ENCODE results near the gene POU2F3. TPM values are rescaled to one million over a fixed set of nuclear protein-coding genes. Genes with fewer than 3 reads are reported as not detected.

POU2F3 gene
- total and polyA plus RNA-seq, 2 of the 4 experiments (the other 2 are of a cell fraction), result under 0.01 to 0.09 TPM

DNA sequence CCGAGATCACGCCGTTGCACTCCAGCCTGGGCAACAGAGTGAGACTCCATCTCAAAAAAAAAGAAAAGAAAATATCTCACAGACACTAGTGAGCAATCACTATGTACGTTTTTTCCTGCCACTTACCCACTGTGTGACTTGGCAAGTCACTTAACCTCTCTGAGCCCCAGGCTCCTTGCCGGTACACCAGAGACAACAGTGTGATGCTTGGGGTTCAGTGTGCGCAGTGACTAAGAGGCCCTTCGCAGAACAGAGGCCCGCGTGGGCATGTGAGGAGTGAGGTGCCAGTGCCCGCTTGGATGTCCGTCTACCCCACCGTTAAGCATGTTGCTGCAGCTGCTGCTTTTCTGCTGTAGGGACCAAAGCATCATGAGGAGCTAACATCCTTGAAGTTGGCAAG, 22.4 kb upstream of the POU2F3 start:
- Histone ChIP-seq H2BK20ac (ENCODE audit: low read depth, low read length) (no peak overlapping the region), H3K18ac (ENCODE audit: low read depth, low read length) (no peak overlapping the region), H3K4me2 (ENCODE audit: low read depth, low read length) (no peak overlapping the region), H4K8ac (ENCODE audit: low read depth in 2 of 2, low read length in 2 of 2) (no peak overlapping the region), H3K56ac (ENCODE audit: extremely low read depth, insufficient read depth, low read length) (no peak overlapping the region), H4K91ac (ENCODE audit: insufficient read depth, low read depth, low read length) (no peak overlapping the region), H3K27me3 (ENCODE audit: control insufficient read depth, insufficient read depth, low read length) (no peaks in the 10 kb centered on the region), H2AFZ (replicated peaks; ENCODE audit: low read length, poor library complexity) (no peak overlapping the region), H3K23ac (ENCODE audit: low read depth, low read length) (0 out of 2 replicates have a peak overlapping the region, but pooled peaks have one; percentile 75), H3K4me1 (ENCODE audit: control insufficient read depth, insufficient read depth, low read length) (peaks cover 30% of the 10 kb centered on the region), H2BK15ac (ENCODE audit: low read depth, low read length) (no peak overlapping the region), H3K9me3 (ENCODE audit: control insufficient read depth, insufficient read depth, low read length) (no peaks in the 10 kb centered on the region), H3K9me1 (ENCODE audit: insufficient read depth, low read length) (peaks cover 39% of the 10 kb centered on the region), H4K5ac (ENCODE audit: low read depth, low read length) (no peak overlapping the region), H3K79me1 (ENCODE audit: low read depth in 1 of 2, low read length in 2 of 2) (peaks cover 20 to 72% of the 10 kb centered on the region in 2 experiments), H3K4me3 (ENCODE audit: insufficient read depth, low read depth, low read length) (no peak overlapping the region), H2AK9ac (replicated peaks; ENCODE audit: low read depth, low read length, poor library complexity) (peak overlapping the region; percentile 42), H3K14ac (replicated peaks; ENCODE audit: low read depth, low read length) (0 out of 2 replicates have a peak overlapping the region, but pooled peaks have one; percentile 8), H2BK120ac (ENCODE audit: low read depth, low read length) (no peak overlapping the region), H3K27ac (ENCODE audit: insufficient read depth, low read length) (no peak overlapping the region), H3K4ac (ENCODE audit: low read depth, low read length) (peak overlapping the region; percentile 16; the same call in 1 of the 2 replicates), H3K9ac (ENCODE audit: low read depth, low read length) (no peak overlapping the region; the same call in 1 of the 2 replicates), H2AK5ac (ENCODE audit: low read depth, low read length) (peak overlapping the region; percentile 71; the same call in 1 of the 2 replicates), H4K20me1 (ENCODE audit: insufficient read depth, low read length) (peaks cover 19% of the 10 kb centered on the region), H2BK5ac (ENCODE audit: low read depth, low read length, poor library complexity, severe bottlenecking) (no peak overlapping the region), H3K36me3 (ENCODE audit: control insufficient read depth, insufficient read depth, low read length) (no peaks in the 10 kb centered on the region)
- dilution Hi-C loops (cut with HindIII; ENCODE audit: low sequenced_read_pairs, unreplicated experiment) (no loop called here), in situ Hi-C loops (cut with MboI; ENCODE audit: low sequenced_read_pairs) (no loop called here), intact Hi-C loops (cut with micrococcal nuclease) (no loop called here)
- TF ChIP-seq USF2 (IDR thresholded peaks at IDR 0.05; ENCODE audit: low read depth, low read length) (no peak), RAD21 (IDR thresholded peaks at IDR 0.05; ENCODE audit: low read length) (no peak), CEBPB (IDR thresholded peaks at IDR 0.05; ENCODE audit: low read depth, low read length) (no peak), ELK1 (IDR thresholded peaks at IDR 0.05; ENCODE audit: borderline replicate concordance, low read depth, low read length) (no peak), CHD1 (IDR thresholded peaks at IDR 0.05; ENCODE audit: low read depth, low read length) (no peak), POLR2A (IDR thresholded peaks at IDR 0.05; ENCODE audit: low read depth, low read length) (no peak), RFX5 (IDR thresholded peaks at IDR 0.05; ENCODE audit: low read depth, low read length) (no peak), RCOR1 (IDR thresholded peaks at IDR 0.05; ENCODE audit: insufficient replicate concordance, low read length) (no peak), SMC3 (IDR thresholded peaks at IDR 0.05; ENCODE audit: low read depth, low read length) (no peak), NFE2L2 (IDR thresholded peaks at IDR 0.05; ENCODE audit: low read depth, low read length) (no peak), MAZ (IDR thresholded peaks at IDR 0.05; ENCODE audit: borderline replicate concordance, low read depth, low read length) (no peak), MAFK (IDR thresholded peaks at IDR 0.05; ENCODE audit: low read depth, low read length) (no peak), FOS (IDR thresholded peaks at IDR 0.05; ENCODE audit: low read depth, low read length) (no peak)
- TF ChIP-seq, protein P1, sequence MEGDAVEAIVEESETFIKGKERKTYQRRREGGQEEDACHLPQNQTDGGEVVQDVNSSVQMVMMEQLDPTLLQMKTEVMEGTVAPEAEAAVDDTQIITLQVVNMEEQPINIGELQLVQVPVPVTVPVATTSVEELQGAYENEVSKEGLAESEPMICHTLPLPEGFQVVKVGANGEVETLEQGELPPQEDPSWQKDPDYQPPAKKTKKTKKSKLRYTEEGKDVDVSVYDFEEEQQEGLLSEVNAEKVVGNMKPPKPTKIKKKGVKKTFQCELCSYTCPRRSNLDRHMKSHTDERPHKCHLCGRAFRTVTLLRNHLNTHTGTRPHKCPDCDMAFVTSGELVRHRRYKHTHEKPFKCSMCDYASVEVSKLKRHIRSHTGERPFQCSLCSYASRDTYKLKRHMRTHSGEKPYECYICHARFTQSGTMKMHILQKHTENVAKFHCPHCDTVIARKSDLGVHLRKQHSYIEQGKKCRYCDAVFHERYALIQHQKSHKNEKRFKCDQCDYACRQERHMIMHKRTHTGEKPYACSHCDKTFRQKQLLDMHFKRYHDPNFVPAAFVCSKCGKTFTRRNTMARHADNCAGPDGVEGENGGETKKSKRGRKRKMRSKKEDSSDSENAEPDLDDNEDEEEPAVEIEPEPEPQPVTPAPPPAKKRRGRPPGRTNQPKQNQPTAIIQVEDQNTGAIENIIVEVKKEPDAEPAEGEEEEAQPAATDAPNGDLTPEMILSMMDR (conservative IDR thresholded peaks at IDR 0.05; ENCODE audit: low read depth, low read length), result no peak
- CTCF ChIA-PET, result interaction anchor here (1.0 kb wide), 1 partner anchor 85 kb away, joined by 5 read pairs; no protein-coding TSS in a partner anchor
- no peak for DNase-seq
- no peak for ATAC-seq (ENCODE audit: low read depth)
- no TSS peak for BruUV-seq (replicated peaks)
- 73% methylated on average over 5 of the region's 12 CpGs; no CpG with 5 or more reads in 1 of the 2 experiments for WGBS, 2 experiments (ENCODE audit: extremely low coverage in 2 of 2, insufficient read length in 1 of 2)
- POLR2A ChIA-PET (ENCODE audit: unreplicated experiment), result no interaction called here
